ENCODE data around the gene ABCB9.

ABCB9 gene

DNA sequence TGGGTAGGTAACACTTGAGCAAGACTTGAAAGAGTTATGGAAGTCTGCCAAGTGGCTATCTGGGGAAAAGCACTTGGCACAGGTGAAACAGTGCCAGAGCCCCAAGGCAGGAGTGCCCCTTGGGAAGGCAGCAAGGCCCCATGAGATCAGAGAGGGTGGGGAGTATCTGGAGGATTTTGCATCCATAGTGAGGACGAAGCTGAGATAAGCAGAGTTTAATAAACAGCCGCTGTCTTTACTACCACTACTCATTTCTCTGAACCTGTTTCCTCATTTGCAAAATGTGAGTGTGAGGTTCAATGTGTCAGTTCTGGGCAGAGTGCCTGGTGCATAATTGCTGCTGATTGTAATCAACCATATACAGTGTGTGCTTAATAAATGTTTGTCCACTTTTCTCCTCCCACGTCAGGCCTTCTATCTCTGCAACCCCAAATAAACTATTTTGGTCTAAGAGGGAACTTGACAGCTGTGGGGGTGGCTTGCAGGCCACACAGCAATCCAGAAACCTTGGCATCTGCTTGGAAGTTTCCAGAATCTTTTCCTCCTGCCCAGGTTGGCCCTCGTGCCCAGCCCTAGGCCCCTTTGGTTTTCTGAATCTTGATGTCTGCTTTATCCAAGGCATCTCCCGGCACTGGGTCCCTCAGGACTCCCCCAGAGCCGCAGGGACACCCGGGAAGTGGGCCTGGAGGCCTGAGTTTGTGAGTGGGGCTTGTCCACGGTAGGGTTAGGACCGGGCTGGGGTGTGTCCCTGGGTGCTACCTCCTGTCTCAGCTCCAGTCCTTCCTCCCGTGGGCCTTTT, 4.5 kb downstream of the ABCB9 start:
- Histone ChIP-seq H3K4me3 (ENCODE audit: low read depth in 1 of 2, low read length in 1 of 2) (no peak overlapping the region), H3K36me3 (no peaks in the 10 kb centered on the region), H3K9me3 (no peaks in the 10 kb centered on the region), H3K27ac (no peak overlapping the region), H3K4me1 (ENCODE audit: control insufficient read depth in 1 of 2, insufficient read depth in 1 of 2, low read depth in 1 of 2, low read length in 1 of 2) (peaks cover 6 to 10% of the 10 kb centered on the region in 2 experiments), H3K27me3 (no peaks in the 10 kb centered on the region)
- TF ChIP-seq, protein P1, sequence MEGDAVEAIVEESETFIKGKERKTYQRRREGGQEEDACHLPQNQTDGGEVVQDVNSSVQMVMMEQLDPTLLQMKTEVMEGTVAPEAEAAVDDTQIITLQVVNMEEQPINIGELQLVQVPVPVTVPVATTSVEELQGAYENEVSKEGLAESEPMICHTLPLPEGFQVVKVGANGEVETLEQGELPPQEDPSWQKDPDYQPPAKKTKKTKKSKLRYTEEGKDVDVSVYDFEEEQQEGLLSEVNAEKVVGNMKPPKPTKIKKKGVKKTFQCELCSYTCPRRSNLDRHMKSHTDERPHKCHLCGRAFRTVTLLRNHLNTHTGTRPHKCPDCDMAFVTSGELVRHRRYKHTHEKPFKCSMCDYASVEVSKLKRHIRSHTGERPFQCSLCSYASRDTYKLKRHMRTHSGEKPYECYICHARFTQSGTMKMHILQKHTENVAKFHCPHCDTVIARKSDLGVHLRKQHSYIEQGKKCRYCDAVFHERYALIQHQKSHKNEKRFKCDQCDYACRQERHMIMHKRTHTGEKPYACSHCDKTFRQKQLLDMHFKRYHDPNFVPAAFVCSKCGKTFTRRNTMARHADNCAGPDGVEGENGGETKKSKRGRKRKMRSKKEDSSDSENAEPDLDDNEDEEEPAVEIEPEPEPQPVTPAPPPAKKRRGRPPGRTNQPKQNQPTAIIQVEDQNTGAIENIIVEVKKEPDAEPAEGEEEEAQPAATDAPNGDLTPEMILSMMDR (IDR thresholded peaks at IDR 0.05), result no peak

DNA sequence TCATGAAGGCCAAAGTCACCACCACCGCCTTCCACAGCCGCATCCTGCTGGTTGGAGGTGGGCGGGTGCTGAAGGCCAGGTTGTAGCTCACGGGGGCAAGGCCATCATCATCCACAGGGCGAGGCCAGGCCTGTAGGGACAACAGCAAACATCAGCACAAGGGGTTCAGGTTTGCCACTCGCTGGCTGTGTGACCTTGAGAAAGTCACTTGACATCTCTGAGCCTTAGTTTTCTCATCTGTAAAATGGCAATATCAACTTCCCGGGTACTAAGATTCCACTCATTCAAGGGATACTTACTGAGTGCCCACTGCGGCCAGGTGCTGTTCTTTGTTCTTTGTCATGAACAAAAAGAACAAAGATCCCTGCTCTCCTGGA, 6.1 kb downstream of the ABCB9 start:
- TF ChIP-seq, protein P1 (IDR thresholded peaks at IDR 0.05), result no peak
- H3K4me1 ChIP-seq (ENCODE audit: control insufficient read depth in 1 of 2, insufficient read depth in 1 of 2, low read depth in 1 of 2, low read length in 1 of 2), result no peaks in the 10 kb centered on the region
- H3K27ac ChIP-seq, result no peak overlapping the region
- H3K27me3 ChIP-seq, result no peaks in the 10 kb centered on the region
- H3K4me3 ChIP-seq (ENCODE audit: low read depth in 1 of 2, low read length in 1 of 2), result no peak overlapping the region
- H3K36me3 ChIP-seq, result no peaks in the 10 kb centered on the region
- no peaks in the 10 kb centered on the region for H3K9me3 ChIP-seq

DNA sequence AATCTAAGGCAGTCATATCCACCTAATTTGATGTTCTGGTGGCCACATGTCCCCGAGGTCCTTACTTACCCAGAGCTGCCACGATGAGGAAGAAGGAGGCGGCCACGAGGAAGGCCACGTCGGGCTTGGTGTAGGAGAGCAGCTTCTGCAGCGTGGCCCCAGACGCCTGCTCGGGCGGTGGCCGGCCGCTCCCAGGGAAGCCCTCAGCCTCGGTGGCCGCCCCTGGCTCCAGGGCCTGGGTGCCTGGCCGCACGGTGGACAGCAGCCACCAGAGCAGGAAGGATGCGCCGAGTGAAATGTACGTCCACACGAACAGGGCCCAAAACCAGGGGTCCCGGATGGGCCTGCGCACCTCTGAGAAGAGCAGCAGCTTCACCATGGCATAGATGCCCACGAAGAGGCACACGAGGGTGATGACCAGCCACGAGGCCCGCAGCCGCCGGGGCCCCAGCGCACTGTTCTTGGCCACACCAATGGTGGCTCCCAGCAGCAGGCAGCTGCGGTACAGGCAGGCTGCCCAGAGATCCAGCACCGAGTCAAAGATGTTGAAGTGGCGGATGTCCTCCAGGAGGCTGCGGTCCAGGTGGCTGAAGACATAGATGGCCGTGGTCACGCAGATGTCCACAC, 6.6 kb downstream of the ABCB9 start:
- Histone ChIP-seq H3K9me3 (no peaks in the 10 kb centered on the region), H3K36me3 (no peaks in the 10 kb centered on the region), H3K4me3 (ENCODE audit: low read depth in 1 of 2, low read length in 1 of 2) (no peak overlapping the region), H3K27ac (no peak overlapping the region), H3K4me1 (ENCODE audit: control insufficient read depth in 1 of 2, insufficient read depth in 1 of 2, low read depth in 1 of 2, low read length in 1 of 2) (no peaks in the 10 kb centered on the region), H3K27me3 (no peaks in the 10 kb centered on the region)
- TF ChIP-seq, protein P1 (IDR thresholded peaks at IDR 0.05), result no peak

DNA sequence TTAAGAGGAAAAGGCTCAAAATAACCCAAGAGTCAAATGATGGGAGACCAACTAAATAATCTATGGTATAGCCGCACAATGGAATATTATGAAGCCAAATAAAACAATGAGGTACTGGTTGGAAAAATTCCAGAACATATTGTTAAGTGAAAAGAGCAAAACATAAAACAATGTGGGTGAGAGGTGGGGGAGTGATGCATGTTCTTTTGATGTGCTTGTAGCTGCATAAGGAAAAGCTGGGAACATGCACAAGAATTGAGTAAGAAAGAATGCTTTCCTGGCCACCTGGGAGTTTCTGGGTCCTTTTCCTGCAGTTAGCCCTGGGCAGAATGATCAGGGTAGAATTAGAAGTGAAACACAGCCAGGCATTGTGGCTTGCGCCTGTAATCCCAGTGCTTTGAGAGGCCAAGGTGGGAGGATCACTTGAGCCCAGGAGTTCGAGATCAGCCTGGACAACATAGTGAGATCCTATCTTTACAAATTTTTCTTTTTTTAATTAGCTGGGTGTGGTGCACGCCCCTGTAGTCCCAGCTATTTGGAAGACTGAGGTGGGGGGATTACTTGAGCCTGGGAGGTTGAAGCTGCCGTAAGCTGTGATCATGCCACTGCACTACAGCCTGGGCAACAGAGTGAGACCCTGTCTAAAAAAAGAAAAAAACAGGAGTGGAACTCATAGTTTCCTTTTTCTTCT, 7.9 kb downstream of the ABCB9 start:
- no peak overlapping the region for H3K4me3 ChIP-seq (ENCODE audit: low read depth in 1 of 2, low read length in 1 of 2)
- H3K4me1 ChIP-seq (ENCODE audit: control insufficient read depth in 1 of 2, insufficient read depth in 1 of 2, low read depth in 1 of 2, low read length in 1 of 2), result no peaks in the 10 kb centered on the region
- TF ChIP-seq, protein P1 (IDR thresholded peaks at IDR 0.05), result no peak
- no peaks in the 10 kb centered on the region for H3K36me3 ChIP-seq
- no peaks in the 10 kb centered on the region for H3K27me3 ChIP-seq
- no peak overlapping the region for H3K27ac ChIP-seq
- no peaks in the 10 kb centered on the region for H3K9me3 ChIP-seq

DNA sequence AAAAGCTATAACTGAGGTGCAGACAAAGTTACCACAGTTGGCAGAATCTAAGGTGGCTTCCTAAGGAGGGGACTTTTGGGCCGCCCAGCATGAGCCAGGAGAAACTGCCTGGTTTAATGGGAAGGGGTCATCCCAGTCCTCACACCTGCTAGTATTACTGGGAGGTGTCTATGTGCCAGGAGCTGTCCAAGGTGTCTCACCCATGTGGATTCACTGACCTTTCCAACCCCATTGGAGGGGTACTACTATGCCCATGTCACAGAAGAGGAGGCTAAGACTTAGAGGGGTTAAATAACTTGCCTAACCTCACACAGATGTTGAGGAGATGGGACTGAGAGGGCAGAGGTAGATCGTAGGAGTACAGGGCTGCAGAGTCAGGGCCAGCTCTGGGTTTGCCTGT, 10.2 kb downstream of the ABCB9 start:
- no peaks in the 10 kb centered on the region for H3K27me3 ChIP-seq
- no peaks in the 10 kb centered on the region for H3K36me3 ChIP-seq
- H3K27ac ChIP-seq, result no peak overlapping the region
- H3K4me3 ChIP-seq (ENCODE audit: low read depth in 1 of 2, low read length in 1 of 2), result no peak overlapping the region
- TF ChIP-seq, protein P1 (IDR thresholded peaks at IDR 0.05), result no peak
- H3K9me3 ChIP-seq, result no peaks in the 10 kb centered on the region
- no peaks in the 10 kb centered on the region for H3K4me1 ChIP-seq (ENCODE audit: control insufficient read depth in 1 of 2, insufficient read depth in 1 of 2, low read depth in 1 of 2, low read length in 1 of 2)

Data from neutrophil (primary cell).